Activated T-cell treated with anti-CD3 and anti-CD28 coated beads for 48 hours (primary cell): Measurements from ENCODE around the gene CIART.
"Not testable (repeated sequence)": the region's sequence is repeated elsewhere in the genome, so short reads cannot be mapped to it uniquely, and the experiment has no call there.

Experiments
- DNase-seq: peaks from one replicate; pipeline ENCODE4 v3.0.0-alpha.2; 2020; ENCODE audit warnings: low read depth

The CIART gene

GRCh38 chr1:150281758-150282557 is at the start of gene CIART:
Gene CIART (plus strand): TSS chr1:150282554. CDS start chr1:150283268, 714 bp downstream.
- peak; percentile 60 for DNase-seq

- DNase-seq = not testable (repeated sequence)
Measured at GRCh38 chr1:150232921-150233320, 49.4 kb upstream of the CIART start.

- no peak for DNase-seq
Measured at GRCh38 chr1:150233359-150234308, 48.7 kb upstream of the CIART start.

GRCh38 chr1:150234309-150234565 is 48.1 kb upstream of the CIART start:
- no peak for DNase-seq

GRCh38 chr1:150234566-150235293 is 47.6 kb upstream of the CIART start:
- peak; percentile 88 for DNase-seq

GRCh38 chr1:150235294-150235851 is 47.0 kb upstream of the CIART start:
- peak; percentile 30 for DNase-seq

GRCh38 chr1:150235852-150236613 is 46.3 kb upstream of the CIART start, which contains the start of gene ANP32E:
Gene ANP32E (minus strand): TSS chr1:150236112. CDS start chr1:150235786, 326 bp downstream.
- peak; percentile 86 for DNase-seq

GRCh38 chr1:150236614-150237100 is 45.7 kb upstream of the CIART start:
- DNase-seq = no peak

- not testable (repeated sequence) for DNase-seq
Measured at GRCh38 chr1:150237176-150237575, 45.2 kb upstream of the CIART start.

- DNase-seq = no peak
Measured at GRCh38 chr1:150237746-150238145, 44.6 kb upstream of the CIART start.

GRCh38 chr1:150243003-150243402 is 39.4 kb upstream of the CIART start:
- DNase-seq = no peak

GRCh38 chr1:150249936-150250335 is 32.4 kb upstream of the CIART start:
- DNase-seq = no peak

GRCh38 chr1:150256198-150256553 is 26.2 kb upstream of the CIART start:
- no peak for DNase-seq

GRCh38 chr1:150256554-150257341 is 25.6 kb upstream of the CIART start:
- no peak for DNase-seq

GRCh38 chr1:150257624-150258585 is 24.4 kb upstream of the CIART start, which contains the start of gene CA14:
Gene CA14 (plus strand): TSS chr1:150257774. CDS start chr1:150258129, 355 bp downstream.
- DNase-seq = no peak

- no peak for DNase-seq
Measured at GRCh38 chr1:150259217-150259616, 23.1 kb upstream of the CIART start.

GRCh38 chr1:150259758-150260669 is 22.3 kb upstream of the CIART start:
- DNase-seq = no peak

GRCh38 chr1:150261367-150261766 is 21.0 kb upstream of the CIART start:
- DNase-seq = no peak
